GM12874 (cell line): ENCODE data around the gene UTP20.

ENCODE experiments used
- CTCF ChIP-seq: IDR thresholded peaks from 2 replicates; pipeline ENCODE4 v1.5.1; 2011; ENCODE audit warnings: low read depth, mild to moderate bottlenecking, control low read depth, low read length, moderate library complexity; ENCODE audit not compliant: insufficient read depth

UTP20 gene

GRCh38 chr12:101280006-101280505 lies at the start of gene UTP20:
Gene UTP20 (plus strand): TSS chr12:101280105. CDS start chr12:101280283, 178 bp downstream.
- no peak for TF ChIP-seq CTCF

- TF ChIP-seq CTCF, result no peak
These were observed 49.4 kb upstream of the UTP20 start for GRCh38 chr12:101230547-101230946.

DNA sequence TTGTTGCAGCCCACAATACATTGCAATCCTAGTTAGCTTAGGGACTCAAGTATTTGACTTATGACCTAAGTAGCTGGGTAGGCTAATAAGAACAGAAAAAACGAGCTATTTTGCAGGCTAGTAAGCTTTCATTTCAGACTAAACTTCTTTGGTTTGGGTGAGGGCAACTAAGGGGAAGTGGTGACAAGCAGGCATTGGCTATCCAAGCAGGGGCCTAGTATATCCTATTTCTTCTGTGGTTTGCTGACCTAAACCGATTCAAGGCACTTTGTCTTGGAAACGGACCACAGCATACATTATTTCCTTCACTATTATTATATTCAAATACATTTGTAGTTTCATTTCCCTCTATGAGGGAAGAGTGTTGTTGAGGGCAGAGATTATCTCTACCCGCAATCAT lies 48.3 kb upstream of the UTP20 start:
- TF ChIP-seq CTCF, result no peak

- no peak for TF ChIP-seq CTCF
These were observed 44.2 kb upstream of the UTP20 start for GRCh38 chr12:101235686-101236085.

DNA sequence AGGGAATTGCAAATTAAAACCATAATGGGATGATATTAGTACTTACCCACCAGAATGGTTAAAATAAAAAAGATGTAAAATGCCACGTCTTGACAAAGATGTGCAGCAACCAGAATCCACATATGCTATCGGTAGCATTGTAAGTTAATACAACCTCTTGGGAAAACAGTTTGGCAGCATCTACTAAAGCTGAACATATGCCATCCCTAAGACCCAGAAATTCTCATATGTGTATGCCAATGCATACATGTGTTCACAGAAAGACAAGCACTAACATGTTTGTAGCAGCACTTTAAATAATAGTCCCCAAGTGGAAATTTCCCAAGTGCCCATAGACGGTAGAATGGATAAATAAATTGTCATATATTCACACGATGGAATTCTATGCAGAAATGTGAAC lies 41.6 kb upstream of the UTP20 start:
- TF ChIP-seq CTCF, result no peak

DNA sequence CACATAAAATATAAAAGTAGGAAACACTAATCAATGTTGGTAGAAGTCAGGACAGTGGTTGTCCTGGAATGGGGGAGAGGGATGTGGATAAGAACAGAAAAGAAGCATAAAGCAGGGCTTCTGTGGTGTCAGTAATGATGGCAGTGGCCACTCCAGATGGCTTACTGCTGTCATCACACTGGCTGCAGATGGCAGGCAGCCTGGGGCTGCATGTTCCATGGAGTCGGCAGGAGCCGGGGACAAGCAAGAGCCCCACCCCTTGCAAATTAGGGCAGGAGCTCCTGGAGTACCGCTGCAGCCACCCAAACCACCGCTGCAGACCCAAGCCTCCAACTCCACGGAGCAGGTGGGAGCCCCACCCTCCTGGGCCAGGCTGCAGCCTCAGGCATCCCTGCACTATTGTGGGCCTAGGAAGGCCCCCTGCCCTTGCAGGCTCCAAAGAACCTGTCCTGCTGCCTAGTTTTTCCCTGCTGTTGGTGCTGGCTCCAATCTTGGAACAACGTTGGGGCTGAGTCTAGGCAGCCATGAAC lies 41.0 kb upstream of the UTP20 start:
- no peak for TF ChIP-seq CTCF

GRCh38 chr12:101243074-101243473 lies 36.8 kb upstream of the UTP20 start:
- TF ChIP-seq CTCF, result no peak
